Measurements from ENCODE around the gene USP34. TPM values are rescaled to one million over a fixed set of nuclear protein-coding genes. Genes with fewer than 3 reads are reported as not detected.

The USP34 gene
- total and polyA plus RNA-seq, 9 of the 15 experiments (the other 6 are each of a cell fraction or from before 2014, with no cell fraction given), result 19.8 to 108 (median 67.8) TPM

GRCh38 chr2:61380056-61380881 lies 90.6 kb downstream of the USP34 start (continued):
- no peak for TF ChIP-seq CHD7 (IDR thresholded peaks at IDR 0.05; ENCODE audit: low read depth, low read length)

All from K562 (cell line).